HG02973 (cell line): ENCODE data around the gene SLC6A7.
"Not testable (repeated sequence)": the region's sequence is repeated elsewhere in the genome, so short reads cannot be mapped to it uniquely, and the experiment has no call there.

Experiments used
- ATAC-seq: cut with Tn5 transposase; IDR thresholded peaks from one replicate; pipeline ENCODE4 v1.9.1; 2021; ENCODE audit warnings: moderate library complexity; ENCODE audit not compliant: unreplicated experiment

Gene SLC6A7

DNA sequence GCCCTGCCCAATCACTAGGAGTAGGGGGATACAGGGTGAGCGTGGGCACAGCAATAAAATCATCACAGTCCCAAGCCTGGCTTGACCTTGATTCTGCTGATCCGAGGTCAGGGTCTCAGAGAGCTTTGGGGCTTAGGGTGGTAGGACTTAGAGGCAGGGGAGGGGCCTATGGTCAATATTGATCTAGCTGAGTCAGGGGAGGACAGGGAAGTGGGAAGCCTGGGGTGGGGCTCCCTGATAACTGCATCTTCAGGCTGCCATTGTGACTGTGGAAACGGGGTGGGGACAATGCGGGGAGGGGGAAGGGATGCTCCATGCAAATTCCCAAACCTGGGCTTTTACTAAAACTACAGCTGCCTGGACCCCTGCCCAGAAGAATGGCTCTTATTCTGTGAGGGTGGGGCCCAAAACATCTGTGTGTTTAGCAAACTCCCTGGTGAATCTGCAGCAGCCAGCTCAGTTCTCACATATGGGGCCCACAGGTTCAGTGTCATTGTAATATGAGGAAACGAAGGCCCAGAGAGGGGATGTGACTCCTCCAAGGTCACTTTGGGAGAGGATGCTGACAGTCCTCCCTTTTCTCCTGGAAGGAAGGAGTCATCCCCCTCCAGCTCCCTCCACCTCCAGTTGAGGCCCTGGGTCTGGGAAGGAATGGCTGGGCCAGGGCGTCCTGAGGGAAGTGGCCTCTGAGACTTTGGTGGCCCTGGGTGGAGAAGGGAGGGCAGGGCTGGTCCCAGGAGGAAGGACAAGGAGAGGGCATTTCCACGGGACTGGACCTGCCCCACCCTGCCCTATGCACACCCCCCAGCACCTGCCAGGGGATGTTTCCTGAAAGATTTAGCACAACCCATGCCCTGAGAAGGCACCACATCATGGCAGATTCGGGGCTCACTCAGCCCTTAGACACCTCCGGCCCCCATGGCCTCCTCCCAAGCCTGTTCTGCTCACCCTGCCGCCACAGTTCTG lies 26.4 kb downstream of the SLC6A7 start:
- ATAC-seq = no peak

GRCh38 chr5:150217038-150217437 lies 27.2 kb downstream of the SLC6A7 start:
- ATAC-seq = no peak

GRCh38 chr5:150217873-150218692 lies 28.2 kb downstream of the SLC6A7 start:
- peak; percentile 86 for ATAC-seq

GRCh38 chr5:150218693-150219035 lies 28.8 kb downstream of the SLC6A7 start:
- no peak for ATAC-seq

DNA sequence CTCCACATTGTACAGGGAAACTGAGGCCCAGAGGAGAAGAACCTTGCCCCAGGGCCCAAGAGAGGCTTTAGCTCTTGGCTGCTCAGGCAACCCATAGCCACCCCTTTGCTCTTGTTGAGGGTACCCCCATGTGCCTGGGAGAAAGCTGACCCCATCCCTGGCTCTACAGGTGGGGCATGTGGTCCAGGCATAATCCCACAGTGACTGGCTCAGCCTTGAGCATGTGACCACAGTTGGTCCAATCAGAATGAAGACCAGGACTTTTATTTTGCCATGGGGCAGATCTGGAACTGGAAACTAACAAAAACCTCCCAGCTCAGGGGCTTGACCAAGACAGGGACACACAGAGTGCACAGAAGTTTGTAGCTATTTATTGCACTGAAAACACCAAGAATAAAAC lies 29.3 kb downstream of the SLC6A7 start:
- no peak for ATAC-seq

- no peak for ATAC-seq
Observed at GRCh38 chr5:150219861-150220260, 30.0 kb downstream of the SLC6A7 start.

GRCh38 chr5:150221471-150221870 lies 31.6 kb downstream of the SLC6A7 start:
- ATAC-seq = no peak

GRCh38 chr5:150222906-150223305 lies 33.0 kb downstream of the SLC6A7 start:
- no peak for ATAC-seq

DNA sequence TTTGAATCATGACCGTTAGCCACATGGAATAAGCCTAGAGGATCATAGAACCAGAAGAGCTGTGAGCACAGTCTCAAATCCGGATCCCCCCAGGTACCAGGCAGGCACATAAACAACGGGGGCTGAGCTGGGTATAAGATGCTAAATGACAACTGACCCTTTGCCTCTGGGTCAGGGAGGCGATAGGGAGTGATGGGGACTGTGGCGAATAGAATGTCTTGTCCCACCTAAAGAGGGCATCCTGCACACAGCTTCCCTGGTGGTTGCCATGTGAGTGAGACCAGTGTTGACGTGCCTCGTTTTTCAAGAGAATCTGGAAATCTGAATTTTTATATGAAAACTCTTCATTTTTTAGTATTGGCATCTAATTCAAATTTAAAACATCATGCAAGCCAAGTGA lies 33.6 kb downstream of the SLC6A7 start:
- ATAC-seq = no peak

GRCh38 chr5:150224483-150225027 lies 34.7 kb downstream of the SLC6A7 start:
- no peak for ATAC-seq

DNA sequence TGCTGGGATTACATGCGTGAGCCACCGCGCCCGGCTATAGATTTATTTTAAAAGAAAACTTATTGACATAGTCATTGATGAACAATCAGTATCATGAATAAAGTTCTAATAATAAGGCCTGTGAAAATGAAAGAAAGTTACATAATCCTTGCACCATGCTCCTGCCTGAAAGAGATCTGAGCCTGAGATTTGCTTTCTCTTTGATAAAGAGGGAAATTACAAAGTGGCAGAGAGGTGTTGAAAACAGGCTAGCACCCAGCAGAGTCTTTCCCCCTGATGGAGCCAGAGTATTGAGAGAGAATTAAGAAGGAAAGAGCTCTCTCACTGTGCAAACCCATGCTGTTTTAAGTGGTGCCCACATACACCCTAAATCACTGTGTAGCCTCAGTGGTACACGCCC lies 37.2 kb downstream of the SLC6A7 start:
- no peak for ATAC-seq

DNA sequence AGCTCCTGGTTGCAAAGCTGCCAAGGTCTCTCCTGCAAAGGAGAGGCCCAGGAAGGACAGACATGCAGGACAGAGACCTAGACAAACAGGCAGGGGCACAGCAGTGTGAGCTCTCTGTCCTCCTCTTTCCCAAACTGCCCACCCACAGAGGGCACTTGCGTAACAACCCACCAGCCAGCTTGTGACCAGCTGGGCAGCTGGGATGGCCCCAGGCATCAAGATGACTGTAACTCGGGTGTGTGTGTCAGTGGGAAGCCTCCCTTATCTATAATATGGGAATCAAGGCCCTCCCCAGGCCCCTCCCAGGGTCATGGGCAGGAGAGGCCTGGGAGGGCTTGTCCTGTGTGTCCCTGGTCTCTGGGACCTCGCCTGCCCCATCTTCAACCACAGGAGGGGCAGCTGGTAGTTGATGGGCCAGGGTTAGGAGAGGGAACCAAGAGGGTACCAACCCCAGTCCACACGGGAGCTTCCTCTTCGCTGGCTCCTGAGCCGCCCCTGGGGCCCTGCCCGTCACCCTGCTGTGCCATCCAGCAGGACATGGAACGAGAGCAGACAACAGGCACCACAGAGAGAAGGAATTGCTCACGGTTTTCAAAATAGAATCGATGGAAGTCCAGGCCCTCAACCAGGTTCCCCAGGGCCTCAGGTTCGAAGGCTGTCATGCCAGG lies 37.9 kb downstream of the SLC6A7 start:
- no peak for ATAC-seq

DNA sequence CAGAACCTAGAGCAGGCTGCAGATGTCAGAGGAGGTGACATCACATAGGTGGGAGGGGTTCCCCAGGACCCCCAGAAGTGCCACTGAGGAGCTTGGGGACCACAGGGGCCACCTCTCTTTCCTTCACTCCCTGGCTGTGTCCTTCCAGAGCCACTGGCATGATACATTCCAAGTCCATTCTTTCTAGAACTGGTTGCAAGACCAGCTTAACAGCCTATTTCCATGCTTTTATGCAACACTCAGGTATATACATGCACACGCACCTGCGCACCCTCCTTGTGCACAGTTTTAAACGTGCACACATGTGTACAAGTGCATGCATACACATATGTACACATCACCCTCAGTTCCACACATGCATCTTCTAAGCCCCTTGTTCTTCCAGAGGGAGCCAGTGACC lies 39.7 kb downstream of the SLC6A7 start:
- no peak for ATAC-seq

GRCh38 chr5:150230842-150231241 lies 41.0 kb downstream of the SLC6A7 start:
- no peak for ATAC-seq

DNA sequence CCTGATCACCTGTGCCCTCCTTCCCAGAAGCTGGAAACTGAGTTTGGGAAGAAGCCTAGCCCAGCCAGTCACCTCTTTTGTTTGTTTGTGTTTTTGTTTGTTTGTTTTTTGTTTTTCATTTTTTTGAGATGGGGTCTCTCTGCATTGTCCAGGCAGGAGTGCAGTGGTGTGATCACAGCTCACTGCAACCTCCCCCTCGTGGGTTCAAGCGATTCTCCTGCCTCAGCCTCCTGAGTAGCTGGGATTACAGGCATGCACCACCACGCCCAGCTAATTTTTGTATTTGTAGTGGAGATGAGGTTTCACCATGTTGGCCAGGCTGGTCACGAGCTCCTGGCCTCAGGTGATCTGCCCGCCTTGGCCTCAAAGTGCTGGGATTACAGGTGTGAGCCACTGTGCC lies 43.8 kb downstream of the SLC6A7 start:
- ATAC-seq = not testable (repeated sequence)

DNA sequence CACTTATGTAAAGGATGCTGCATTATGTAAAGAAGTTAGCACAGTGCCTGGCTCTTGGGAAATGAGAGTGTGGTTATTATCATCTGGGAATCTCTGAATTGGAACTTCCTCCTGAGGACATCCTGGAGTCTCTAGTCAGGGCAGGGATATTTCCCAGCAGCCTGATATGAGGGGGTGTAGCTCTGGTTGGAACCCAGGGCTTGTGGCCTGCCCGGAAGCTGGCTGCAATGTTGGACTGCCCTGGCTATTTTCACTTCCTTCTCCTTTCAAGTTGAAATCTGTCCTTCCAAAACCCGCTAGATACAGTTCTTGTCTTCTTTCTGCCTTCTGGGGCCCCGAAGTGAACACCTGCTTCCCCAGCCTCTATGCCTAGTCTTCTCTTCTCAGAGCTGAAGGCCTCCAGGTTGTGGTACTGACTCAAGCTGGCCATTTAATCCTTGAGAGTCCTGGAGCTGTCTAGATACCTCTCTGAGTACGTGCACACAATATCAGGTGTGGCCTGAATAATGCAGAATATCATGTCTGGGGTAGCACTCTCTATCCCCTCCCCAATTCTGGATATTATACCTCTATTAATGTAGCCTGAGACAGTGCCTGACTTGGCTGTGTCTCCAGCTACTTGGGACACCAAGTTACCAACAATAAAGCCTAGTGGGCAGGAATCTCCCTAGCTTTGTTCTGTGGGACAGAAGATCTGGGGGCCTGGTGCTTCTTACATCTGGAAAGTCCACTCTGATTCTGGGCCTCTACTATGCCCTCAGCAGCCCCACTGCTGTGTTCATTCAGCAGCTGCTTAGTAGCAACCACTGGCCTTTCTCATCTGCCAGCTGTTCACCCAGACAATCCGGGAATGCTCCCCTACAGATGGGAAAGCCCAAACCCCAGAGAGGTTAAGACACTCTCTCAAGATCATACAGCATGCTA lies 45.0 kb downstream of the SLC6A7 start:
- no peak for ATAC-seq

DNA sequence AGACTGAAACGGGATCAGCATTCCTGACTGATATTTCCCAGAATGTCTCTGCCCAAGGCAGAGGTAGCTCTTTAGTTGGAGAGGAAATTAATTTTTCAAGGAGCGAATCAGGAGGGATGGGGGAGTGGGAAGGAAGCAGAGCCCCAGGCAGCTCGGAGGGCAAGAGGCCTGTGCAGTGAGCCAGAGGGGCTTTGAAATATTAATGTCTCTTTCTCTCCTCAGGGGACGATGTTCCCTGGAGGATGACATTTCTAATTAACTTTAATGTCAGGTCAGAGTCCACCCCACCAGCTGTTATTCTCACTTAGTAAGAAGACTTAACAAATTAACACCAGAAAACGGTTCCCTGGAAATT lies 45.6 kb downstream of the SLC6A7 start:
- ATAC-seq = no peak

DNA sequence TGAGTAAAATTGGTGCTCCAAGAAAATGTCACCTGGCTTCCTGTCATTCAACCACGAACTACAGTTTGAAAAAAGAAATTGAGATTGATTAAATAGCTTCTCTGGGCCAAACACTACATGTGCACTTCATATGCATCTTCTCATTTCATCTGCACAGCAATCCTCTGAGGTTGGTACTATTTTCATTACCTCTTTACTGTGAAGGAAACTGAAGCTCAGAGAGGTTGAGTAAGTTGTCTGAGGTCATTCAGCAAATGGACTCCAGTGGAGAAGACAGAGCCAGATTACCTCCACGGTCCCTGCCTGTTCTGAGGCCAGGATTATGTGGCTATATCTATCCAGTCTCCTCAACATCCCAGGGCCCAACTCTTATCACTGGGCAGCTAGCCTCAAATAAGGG lies 46.5 kb downstream of the SLC6A7 start:
- ATAC-seq = no peak

GRCh38 chr5:150236981-150237754 lies 47.3 kb downstream of the SLC6A7 start:
- ATAC-seq = no peak
